T-helper 1 cell treated with Interleukin-12 subunit alpha and Interleukin-12 subunit beta and Interleukin-4 antibody, amounts not matched to agents 30 ng/mL and 1 ng/mL, for 36 hours (primary cell): ENCODE measurements around the gene SNRPB. TPM values are rescaled to one million over a fixed set of nuclear protein-coding genes. Genes with fewer than 3 reads are reported as not detected.

Experiments
- intact Hi-C: fragments of 100-400 bp; cut with micrococcal nuclease; formaldehyde crosslinking; loops from one replicate; pipeline ENCODE4 v1.15.1; 2024
- total RNA-seq: library from RNA; stranded (reverse); gene quantifications from 2 replicates; pipeline ENCODE4 v1.2.3, GENCODE V29; 2022

Gene SNRPB
- 325 and 338 TPM in 2 replicates for total RNA-seq

- intact Hi-C loops = loop anchor here (1.0 to 10.0 kb wide), 12 partner anchors 18 to 1352 kb away; partner anchors contain the start of genes IDH3B, NOP56, PSMF1 and PTPRA
Measured at GRCh38 chr20:2470423-2471193, at the start of gene SNRPB. Gene SNRPB (minus strand): TSS chr20:2470789. CDS start chr20:2470690, 99 bp downstream.

GRCh38 chr20:2519115-2519809, 48.7 kb upstream of the SNRPB start:
- intact Hi-C loops = no loop called here

GRCh38 chr20:2518558-2518957, 48.0 kb upstream of the SNRPB start:
- intact Hi-C loops = no loop called here

- intact Hi-C loops = no loop called here
Measured at GRCh38 chr20:2518096-2518495, 47.5 kb upstream of the SNRPB start.

- intact Hi-C loops = no loop called here
Measured at GRCh38 chr20:2516399-2516798, 45.8 kb upstream of the SNRPB start.

- intact Hi-C loops = no loop called here
Measured at GRCh38 chr20:2515203-2515602, 44.6 kb upstream of the SNRPB start.

GRCh38 chr20:2509794-2510193, 39.2 kb upstream of the SNRPB start:
- intact Hi-C loops = loop anchor here (1.0 to 10.0 kb wide), 7 partner anchors 15 to 695 kb away; partner anchors contain the start of genes DDRGK1, ITPA, NOP56 and PTPRA

- intact Hi-C loops = loop anchor here (1.0 to 10.0 kb wide), 7 partner anchors 15 to 695 kb away; partner anchors contain the start of genes DDRGK1, ITPA, NOP56 and PTPRA
Measured at GRCh38 chr20:2509468-2509781, 38.8 kb upstream of the SNRPB start.

GRCh38 chr20:2508631-2509467, 38.3 kb upstream of the SNRPB start, which contains the start of gene ZNF343:
Gene ZNF343 (minus strand): TSS chr20:2508915. CDS start chr20:2493895, 15,020 bp downstream.
- intact Hi-C loops = loop anchor here (1.0 to 10.0 kb wide), 7 partner anchors 15 to 696 kb away; partner anchors contain the start of genes DDRGK1, ITPA, NOP56 and PTPRA

- intact Hi-C loops = loop anchor here (2.0 to 10.0 kb wide), 3 partner anchors 301 to 697 kb away; partner anchors contain the start of genes DDRGK1, ITPA and PTPRA
Measured at GRCh38 chr20:2507875-2508630, 37.5 kb upstream of the SNRPB start.

- intact Hi-C loops = loop anchor here (5.0 to 10.0 kb wide), 2 partner anchors 365 to 697 kb away; partner anchors contain the start of genes DDRGK1, ITPA and PTPRA
Measured at GRCh38 chr20:2507464-2507863, 36.9 kb upstream of the SNRPB start.

- intact Hi-C loops = loop anchor here (5.0 to 10.0 kb wide), 2 partner anchors 366 to 698 kb away; partner anchors contain the start of genes DDRGK1, ITPA and PTPRA
Measured at GRCh38 chr20:2506426-2506825, 35.8 kb upstream of the SNRPB start.

GRCh38 chr20:2504803-2505202, 34.2 kb upstream of the SNRPB start:
- intact Hi-C loops = loop anchor here (5.0 to 10.0 kb wide), 2 partner anchors 367 to 700 kb away; partner anchors contain the start of genes DDRGK1, ITPA and PTPRA

- intact Hi-C loops = loop anchor here (10.0 kb wide), 1 partner anchor 702 kb away; the partner anchor contains the start of genes DDRGK1 and ITPA
Measured at GRCh38 chr20:2502808-2503384, 32.3 kb upstream of the SNRPB start.

GRCh38 chr20:2485661-2486060, 15.1 kb upstream of the SNRPB start:
- intact Hi-C loops = no loop called here

GRCh38 chr20:2485080-2485479, 14.5 kb upstream of the SNRPB start:
- intact Hi-C loops = no loop called here

GRCh38 chr20:2483504-2483903, 12.9 kb upstream of the SNRPB start:
- intact Hi-C loops = no loop called here

GRCh38 chr20:2480381-2480780, 9.8 kb upstream of the SNRPB start:
- intact Hi-C loops = no loop called here
